ENCODE data around the gene PYROXD2. TPM values are rescaled to one million over a fixed set of nuclear protein-coding genes. Genes with fewer than 3 reads are reported as not detected.

PYROXD2 gene
- polyA plus RNA-seq, 1 of the 3 experiments (the other 2 are of a cell fraction), result 26.7 TPM

- H3K79me2 ChIP-seq (ENCODE audit: insufficient read depth), result no peaks in the 10 kb centered on the region
- no peaks in the 10 kb centered on the region for H3F3A ChIP-seq (replicated peaks; ENCODE audit: insufficient read depth)
- ChIA-PET CTCF (interaction anchor here (0.5 kb wide), 1 partner anchor 843 kb away, joined by 3 read pairs; no protein-coding TSS in a partner anchor), POLR2A (no interaction called here)
- H3K9me2 ChIP-seq, result no peaks in the 10 kb centered on the region
- no peak for DNase-seq
- no peak overlapping the region for H3K9ac ChIP-seq
- H3K36me3 ChIP-seq (replicated peaks in 1 of 2; ENCODE audit: control insufficient read depth in 1 of 2, insufficient read depth in 2 of 2, low read length in 1 of 2), result peaks cover 0 to 3% of the 10 kb centered on the region in 2 experiments
- no peak overlapping the region for H3K27ac ChIP-seq (ENCODE audit: low read depth in 2 of 2, low read length in 1 of 2)
- peak overlapping the region; percentile 51 for H3K4me2 ChIP-seq
- TF ChIP-seq MEF2A (IDR thresholded peaks at IDR 0.05; ENCODE audit: borderline replicate concordance, low read depth) (no peak), GABPA (IDR thresholded peaks at IDR 0.05; ENCODE audit: low read depth) (no peak), NRF1 (IDR thresholded peaks at IDR 0.05; ENCODE audit: low read depth, low read length) (no peak), EZH2phosphoT487 (IDR thresholded peaks at IDR 0.05; ENCODE audit: borderline replicate concordance, low read depth) (no peak), RFX5 (IDR thresholded peaks at IDR 0.05; ENCODE audit: low read length) (no peak), TAF1 (IDR thresholded peaks at IDR 0.05; ENCODE audit: borderline replicate concordance, low read depth, low read length) (no peak), POLR2AphosphoS5 (IDR thresholded peaks at IDR 0.05; ENCODE audit: low read depth, low read length) (no peak), CTCF (IDR thresholded peaks at IDR 0.05) (no peak), JUND (IDR thresholded peaks at IDR 0.05) (no peak), FOXJ3 (CRISPR knock-in tag; IDR thresholded peaks at IDR 0.05) (no peak), TEAD4 (IDR thresholded peaks at IDR 0.05; ENCODE audit: borderline replicate concordance, insufficient read depth) (no peak), RCOR1 (IDR thresholded peaks at IDR 0.05; ENCODE audit: low read length) (no peak), RAD21 (IDR thresholded peaks at IDR 0.05; ENCODE audit: low read length) (no peak)
- TF ChIP-seq, protein P1, sequence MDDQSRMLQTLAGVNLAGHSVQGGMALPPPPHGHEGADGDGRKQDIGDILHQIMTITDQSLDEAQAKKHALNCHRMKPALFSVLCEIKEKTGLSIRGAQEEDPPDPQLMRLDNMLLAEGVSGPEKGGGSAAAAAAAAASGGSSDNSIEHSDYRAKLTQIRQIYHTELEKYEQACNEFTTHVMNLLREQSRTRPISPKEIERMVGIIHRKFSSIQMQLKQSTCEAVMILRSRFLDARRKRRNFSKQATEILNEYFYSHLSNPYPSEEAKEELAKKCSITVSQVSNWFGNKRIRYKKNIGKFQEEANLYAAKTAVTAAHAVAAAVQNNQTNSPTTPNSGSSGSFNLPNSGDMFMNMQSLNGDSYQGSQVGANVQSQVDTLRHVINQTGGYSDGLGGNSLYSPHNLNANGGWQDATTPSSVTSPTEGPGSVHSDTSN (IDR thresholded peaks at IDR 0.05), result no peak
- TF ChIP-seq, protein P2, sequence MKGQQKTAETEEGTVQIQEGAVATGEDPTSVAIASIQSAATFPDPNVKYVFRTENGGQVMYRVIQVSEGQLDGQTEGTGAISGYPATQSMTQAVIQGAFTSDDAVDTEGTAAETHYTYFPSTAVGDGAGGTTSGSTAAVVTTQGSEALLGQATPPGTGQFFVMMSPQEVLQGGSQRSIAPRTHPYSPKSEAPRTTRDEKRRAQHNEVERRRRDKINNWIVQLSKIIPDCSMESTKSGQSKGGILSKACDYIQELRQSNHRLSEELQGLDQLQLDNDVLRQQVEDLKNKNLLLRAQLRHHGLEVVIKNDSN (IDR thresholded peaks at IDR 0.05; ENCODE audit: borderline replicate concordance, low read depth), result no peak
- TF ChIP-seq, protein P3, sequence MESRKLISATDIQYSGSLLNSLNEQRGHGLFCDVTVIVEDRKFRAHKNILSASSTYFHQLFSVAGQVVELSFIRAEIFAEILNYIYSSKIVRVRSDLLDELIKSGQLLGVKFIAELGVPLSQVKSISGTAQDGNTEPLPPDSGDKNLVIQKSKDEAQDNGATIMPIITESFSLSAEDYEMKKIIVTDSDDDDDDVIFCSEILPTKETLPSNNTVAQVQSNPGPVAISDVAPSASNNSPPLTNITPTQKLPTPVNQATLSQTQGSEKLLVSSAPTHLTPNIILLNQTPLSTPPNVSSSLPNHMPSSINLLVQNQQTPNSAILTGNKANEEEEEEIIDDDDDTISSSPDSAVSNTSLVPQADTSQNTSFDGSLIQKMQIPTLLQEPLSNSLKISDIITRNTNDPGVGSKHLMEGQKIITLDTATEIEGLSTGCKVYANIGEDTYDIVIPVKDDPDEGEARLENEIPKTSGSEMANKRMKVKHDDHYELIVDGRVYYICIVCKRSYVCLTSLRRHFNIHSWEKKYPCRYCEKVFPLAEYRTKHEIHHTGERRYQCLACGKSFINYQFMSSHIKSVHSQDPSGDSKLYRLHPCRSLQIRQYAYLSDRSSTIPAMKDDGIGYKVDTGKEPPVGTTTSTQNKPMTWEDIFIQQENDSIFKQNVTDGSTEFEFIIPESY (IDR thresholded peaks at IDR 0.05; ENCODE audit: borderline replicate concordance, low read depth), result no peak
- TF ChIP-seq, protein P4, sequence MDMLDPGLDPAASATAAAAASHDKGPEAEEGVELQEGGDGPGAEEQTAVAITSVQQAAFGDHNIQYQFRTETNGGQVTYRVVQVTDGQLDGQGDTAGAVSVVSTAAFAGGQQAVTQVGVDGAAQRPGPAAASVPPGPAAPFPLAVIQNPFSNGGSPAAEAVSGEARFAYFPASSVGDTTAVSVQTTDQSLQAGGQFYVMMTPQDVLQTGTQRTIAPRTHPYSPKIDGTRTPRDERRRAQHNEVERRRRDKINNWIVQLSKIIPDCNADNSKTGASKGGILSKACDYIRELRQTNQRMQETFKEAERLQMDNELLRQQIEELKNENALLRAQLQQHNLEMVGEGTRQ (IDR thresholded peaks at IDR 0.05; ENCODE audit: borderline replicate concordance, low read depth, low read length), result no peak
- no peaks in the 10 kb centered on the region for H3K9me3 ChIP-seq
- H3K4me3 ChIP-seq (ENCODE audit: low read depth in 2 of 2, low read length in 1 of 2), result no peak overlapping the region
- H3K4me1 ChIP-seq (ENCODE audit: control insufficient read depth in 1 of 2, insufficient read depth in 2 of 2, low read depth in 1 of 2, low read length in 1 of 2), result peaks cover 6 to 14% of the 10 kb centered on the region in 2 experiments; a peak in 3 of 4 replicates
- no peaks in the 10 kb centered on the region for H3K27me3 ChIP-seq (ENCODE audit: insufficient read depth)
- no peaks in the 10 kb centered on the region for H4K20me1 ChIP-seq (ENCODE audit: insufficient read depth)
- WGBS (ENCODE audit: low lambda C conversion rate), result 94% methylated on average over 15 of the region's 23 CpGs
- H2AFZ ChIP-seq (ENCODE audit: low read depth), result no peak overlapping the region
Observed at GRCh38 chr10:98402931-98403718, 11.9 kb downstream of the PYROXD2 start.
